Neural crest cell (in vitro differentiated cells): ENCODE data around the gene ZFR2. TPM values are rescaled to one million over a fixed set of nuclear protein-coding genes. Genes with fewer than 3 reads are reported as not detected.

Source experiments
- DNase-seq: peaks from one replicate; pipeline ENCODE4 v3.0.0; 2021; ENCODE audit warnings: low read depth, mixed read lengths, low spot score
- H3K27ac Mint-ChIP-seq: one replicate; pipeline ENCODE4 v1.8.0; 2021; ENCODE audit warnings: mild to moderate bottlenecking, mixed read lengths; ENCODE audit not compliant: unreplicated experiment
- H3K27me3 Mint-ChIP-seq: 2 replicates; pipeline ENCODE4 v1.8.0; 2021; ENCODE audit warnings: low read depth, mild to moderate bottlenecking, mixed read lengths
- H3K36me3 Mint-ChIP-seq: 2 replicates; pipeline ENCODE4 v1.8.0; 2021; ENCODE audit warnings: low read depth, mild to moderate bottlenecking, mixed read lengths
- H3K4me1 Mint-ChIP-seq: 2 replicates; pipeline ENCODE4 v1.8.0; 2021; ENCODE audit warnings: mixed read lengths
- H3K4me3 Mint-ChIP-seq: one replicate; pipeline ENCODE4 v1.8.0; 2021; ENCODE audit warnings: mild to moderate bottlenecking, mixed read lengths
- H3K9me3 Mint-ChIP-seq: 2 replicates; pipeline ENCODE4 v1.8.0; 2021; ENCODE audit warnings: mixed read lengths
- long read RNA-seq: library from polyadenylated mRNA; unstranded; transcript quantifications from one replicate; pipeline ENCODE4 v2.0.0, GENCODE V29; 2020
- total RNA-seq: library from RNA; stranded (reverse); gene quantifications from 2 replicates; pipeline ENCODE4 v1.2.1, GENCODE V29; 2021
- TF ChIP-seq, protein P1 (sequence below): fragments of 200-600 bp; sonication (generic); conservative IDR thresholded peaks from 2 replicates; pipeline ENCODE4 v1.5.0; 2021; ENCODE audit warnings: antibody characterized with exemption, mild to moderate bottlenecking

The ZFR2 gene
- total RNA-seq = 4.2 and 5.0 TPM in 2 replicates
- long read RNA-seq, partial matches to known transcripts = 0 of 1 reads
- long read RNA-seq, other reads (novel, unspliced or antisense) = 0 of 1 reads

DNA sequence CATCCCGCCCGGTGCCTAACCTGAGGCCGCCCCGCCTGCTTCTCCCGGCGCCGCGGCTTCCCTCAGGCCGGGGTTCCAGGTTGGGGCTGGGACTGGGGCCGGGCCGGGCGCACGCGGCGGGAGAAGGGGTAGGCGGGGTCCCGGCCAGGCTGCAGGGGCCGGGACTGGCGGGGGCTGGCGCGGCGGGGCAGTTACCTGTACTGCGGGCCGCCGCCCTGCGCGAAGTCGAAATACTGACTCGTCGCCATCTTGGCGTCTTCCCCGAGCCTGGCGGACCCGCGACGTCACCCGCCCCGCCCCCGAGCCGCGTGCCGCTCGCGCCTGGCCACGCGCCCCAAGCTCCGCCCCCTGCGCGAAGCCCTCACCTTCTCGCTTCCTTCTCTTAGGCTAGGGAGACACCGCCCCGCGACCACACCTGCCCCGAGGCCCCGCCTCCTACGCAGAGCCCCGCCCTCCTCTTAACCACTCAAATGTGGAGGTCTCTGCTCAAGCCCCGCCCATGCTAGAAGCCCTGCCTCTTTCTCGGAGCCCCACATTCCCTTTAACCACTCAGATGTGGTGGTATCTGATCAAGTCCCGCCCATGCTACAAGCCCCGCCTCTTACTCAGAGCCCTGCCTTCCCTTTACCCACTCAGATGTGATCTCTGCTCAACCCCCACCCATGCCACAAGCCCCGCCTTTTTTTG lies at the start of gene ZFR2:
ZFR2 (minus strand) TSS at position 269 of the 687 bp plus-strand sequence; CDS start at position 248, 21 bp downstream.
- no peak within 1 kb of the TSS for H3K27ac Mint-ChIP-seq
- H3K36me3 Mint-ChIP-seq = peaks cover 5% of the 10 kb centered on the region
- peaks cover 5% of the 10 kb centered on the region for H3K9me3 Mint-ChIP-seq
- DNase-seq = peak; percentile 20
- H3K4me3 Mint-ChIP-seq = peak within 1 kb of the TSS; percentile 34
- TF ChIP-seq, protein P1, sequence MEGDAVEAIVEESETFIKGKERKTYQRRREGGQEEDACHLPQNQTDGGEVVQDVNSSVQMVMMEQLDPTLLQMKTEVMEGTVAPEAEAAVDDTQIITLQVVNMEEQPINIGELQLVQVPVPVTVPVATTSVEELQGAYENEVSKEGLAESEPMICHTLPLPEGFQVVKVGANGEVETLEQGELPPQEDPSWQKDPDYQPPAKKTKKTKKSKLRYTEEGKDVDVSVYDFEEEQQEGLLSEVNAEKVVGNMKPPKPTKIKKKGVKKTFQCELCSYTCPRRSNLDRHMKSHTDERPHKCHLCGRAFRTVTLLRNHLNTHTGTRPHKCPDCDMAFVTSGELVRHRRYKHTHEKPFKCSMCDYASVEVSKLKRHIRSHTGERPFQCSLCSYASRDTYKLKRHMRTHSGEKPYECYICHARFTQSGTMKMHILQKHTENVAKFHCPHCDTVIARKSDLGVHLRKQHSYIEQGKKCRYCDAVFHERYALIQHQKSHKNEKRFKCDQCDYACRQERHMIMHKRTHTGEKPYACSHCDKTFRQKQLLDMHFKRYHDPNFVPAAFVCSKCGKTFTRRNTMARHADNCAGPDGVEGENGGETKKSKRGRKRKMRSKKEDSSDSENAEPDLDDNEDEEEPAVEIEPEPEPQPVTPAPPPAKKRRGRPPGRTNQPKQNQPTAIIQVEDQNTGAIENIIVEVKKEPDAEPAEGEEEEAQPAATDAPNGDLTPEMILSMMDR = no peak
- peaks cover 3% of the 10 kb centered on the region for H3K4me1 Mint-ChIP-seq
- H3K27me3 Mint-ChIP-seq = peaks cover 71% of the 10 kb centered on the region

DNA sequence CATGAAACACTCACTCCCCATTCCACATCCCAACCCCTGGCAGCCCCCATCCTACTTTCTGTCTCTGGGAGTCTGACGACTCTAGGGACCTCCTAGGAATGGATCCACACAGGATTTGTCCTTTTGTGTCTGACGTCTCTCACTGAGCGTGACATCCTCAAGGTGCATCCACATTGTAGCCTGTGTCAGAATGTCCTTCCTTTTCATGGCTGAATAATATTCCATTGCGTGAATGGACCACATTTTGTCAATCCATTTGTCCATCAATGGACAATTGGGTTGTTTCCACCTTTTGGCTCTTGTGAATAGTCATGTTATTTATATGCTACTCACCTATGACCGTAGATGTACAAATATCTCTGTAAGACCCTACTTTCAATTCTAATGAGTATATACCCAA lies 47.2 kb upstream of the ZFR2 start:
- peaks cover 7% of the 10 kb centered on the region for H3K36me3 Mint-ChIP-seq
- H3K27me3 Mint-ChIP-seq = no peaks in the 10 kb centered on the region
- H3K27ac Mint-ChIP-seq = no peak overlapping the region
- H3K4me1 Mint-ChIP-seq = no peaks in the 10 kb centered on the region
- H3K9me3 Mint-ChIP-seq = peaks cover 3% of the 10 kb centered on the region
- no peak for DNase-seq
- TF ChIP-seq, protein P1 = no peak
- H3K4me3 Mint-ChIP-seq = no peak overlapping the region

DNA sequence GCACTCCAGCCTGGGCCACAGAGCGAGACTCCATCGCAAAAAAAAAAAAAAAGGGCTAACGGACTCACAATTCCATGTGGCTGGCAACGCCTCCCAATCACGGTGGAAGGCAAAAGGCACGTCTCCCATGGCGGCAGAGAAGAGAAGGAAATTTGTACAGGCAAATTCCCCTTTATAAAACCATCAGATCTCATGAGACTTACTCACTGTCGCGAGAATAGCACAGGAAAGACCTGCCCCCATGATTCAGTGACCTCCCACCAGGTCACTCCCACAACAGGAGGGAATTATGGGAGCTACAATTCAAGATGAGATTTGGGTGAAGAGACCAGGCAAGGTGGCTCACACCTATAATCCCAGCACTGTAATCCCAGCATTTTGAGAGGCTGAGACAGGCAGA lies 45.4 kb upstream of the ZFR2 start:
- Mint-ChIP-seq H3K27ac (no peak overlapping the region), H3K27me3 (no peaks in the 10 kb centered on the region), H3K9me3 (peaks cover 3% of the 10 kb centered on the region), H3K4me3 (no peak overlapping the region), H3K36me3 (peaks cover 10% of the 10 kb centered on the region), H3K4me1 (no peaks in the 10 kb centered on the region)
- DNase-seq = no peak
- TF ChIP-seq, protein P1 = no peak

DNA sequence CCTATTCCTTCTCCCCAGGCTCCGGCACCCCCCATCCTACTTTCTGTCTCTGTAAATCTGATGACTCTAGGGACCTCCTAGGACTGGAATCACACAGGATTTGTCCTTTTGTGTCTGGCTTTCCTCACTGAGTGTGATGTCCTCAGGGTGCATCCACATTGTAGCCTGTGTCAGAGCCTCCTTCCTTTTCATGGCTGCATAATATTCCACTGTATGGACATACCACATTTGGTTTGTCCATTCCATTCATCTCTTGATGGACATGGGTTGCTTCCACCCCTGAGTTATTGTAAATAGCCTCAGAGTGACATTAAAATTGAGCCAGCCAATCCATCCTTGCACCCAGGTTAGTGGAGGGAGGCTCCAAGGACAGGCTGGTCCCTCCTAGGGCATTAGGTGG lies 41.3 kb upstream of the ZFR2 start:
- no peak for DNase-seq
- Mint-ChIP-seq H3K27ac (no peak overlapping the region), H3K4me1 (no peaks in the 10 kb centered on the region), H3K27me3 (no peaks in the 10 kb centered on the region), H3K9me3 (no peaks in the 10 kb centered on the region), H3K36me3 (peaks cover 8% of the 10 kb centered on the region), H3K4me3 (no peak overlapping the region)
- TF ChIP-seq, protein P1 = no peak

DNA sequence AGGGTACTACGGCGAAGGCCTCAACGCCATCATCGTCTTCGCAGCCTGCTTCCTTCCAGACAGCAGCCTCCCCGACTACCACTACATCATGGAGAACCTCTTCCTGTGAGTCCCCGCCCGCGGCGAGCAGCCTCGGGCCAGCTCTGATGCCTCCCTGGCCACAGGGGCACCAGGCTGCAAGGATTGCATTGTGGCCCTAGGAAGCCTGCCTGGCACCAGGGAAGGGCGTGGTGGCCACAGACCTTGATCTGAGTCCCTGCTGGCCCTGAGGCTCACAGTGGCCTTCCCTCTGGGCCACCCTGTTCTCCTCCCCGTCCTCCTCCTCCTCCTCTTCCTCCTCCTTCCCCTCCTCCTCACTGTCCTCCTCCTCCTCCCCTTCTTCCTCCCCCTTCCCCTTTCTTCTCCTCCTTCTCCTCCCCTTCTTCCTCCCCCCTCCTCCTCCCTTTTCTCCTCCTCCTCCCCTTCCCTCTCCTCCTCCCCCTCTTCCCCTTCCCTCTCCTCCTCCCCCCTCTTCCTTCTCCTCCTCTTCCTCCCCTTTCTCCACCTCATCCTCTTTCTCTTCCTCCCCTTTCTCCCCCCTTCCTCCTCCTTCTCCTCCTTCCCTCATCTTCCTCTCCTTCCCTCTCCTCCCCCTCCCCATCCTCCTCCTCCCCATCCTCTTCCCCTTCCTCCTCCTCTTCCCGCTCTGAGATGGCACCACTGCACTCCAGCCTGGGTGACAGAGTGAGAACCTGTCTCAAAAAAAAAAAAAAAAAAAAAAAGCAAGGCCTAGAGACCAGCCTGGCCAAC lies 39.6 kb upstream of the ZFR2 start:
- no peaks in the 10 kb centered on the region for H3K27me3 Mint-ChIP-seq
- H3K4me1 Mint-ChIP-seq = no peaks in the 10 kb centered on the region

More for the DNA sequence above, 39.6 kb upstream of the ZFR2 start:
- DNase-seq = no peak
- TF ChIP-seq, protein P1 = no peak
- Mint-ChIP-seq H3K9me3 (no peaks in the 10 kb centered on the region), H3K27ac (no peak overlapping the region), H3K4me3 (no peak overlapping the region), H3K36me3 (peaks cover 8% of the 10 kb centered on the region)
